Cardiac fibroblast (primary cell): ENCODE measurements around the gene CACNB2.

ENCODE experiments used
- DNase-seq, 2 donors: peaks; one replicate each; pipeline versions ENCODE4 v3.0.0 to v3.0.0-alpha.2; 2010; ENCODE audit warnings: low read depth in 2 of 2
- H3K4me3 ChIP-seq, 2 donors: replicated peaks in 1 of 2; 1 replicate in 1 of 2; 2 replicates in 1 of 2; pipeline ENCODE4 v1.5.1; 2011; ENCODE audit warnings: low read depth in 2 of 2, low read length in 2 of 2, mild to moderate bottlenecking in 2 of 2, moderate library complexity in 1 of 2
- CTCF ChIP-seq: IDR thresholded peaks from one replicate; pipeline ENCODE4 v1.5.1; 2011; ENCODE audit warnings: low read depth, mild to moderate bottlenecking, low read length, inconsistent platforms

CACNB2 gene

GRCh38 chr10:18224626-18225445, 84.6 kb downstream of the CACNB2 start:
- peak in 1 of 2 donors; percentile 32 for DNase-seq
- TF ChIP-seq CTCF: no peak
- H3K4me3 ChIP-seq: no peak overlapping the region

- TF ChIP-seq CTCF: no peak
- no peak overlapping the region for H3K4me3 ChIP-seq
- DNase-seq: no peak
Observed at GRCh38 chr10:18226336-18226735, 86.1 kb downstream of the CACNB2 start.

GRCh38 chr10:18229826-18230225, 89.6 kb downstream of the CACNB2 start:
- no peak for TF ChIP-seq CTCF
- no peak overlapping the region for H3K4me3 ChIP-seq
- peak in 1 of 2 donors; percentile 74 for DNase-seq

GRCh38 chr10:18230794-18231193, 90.6 kb downstream of the CACNB2 start:
- no peak overlapping the region for H3K4me3 ChIP-seq
- peak in 1 of 2 donors; percentile 57 for DNase-seq
- TF ChIP-seq CTCF: no peak

GRCh38 chr10:18231480-18231879, 91.3 kb downstream of the CACNB2 start:
- no peak for DNase-seq
- no peak for TF ChIP-seq CTCF
- H3K4me3 ChIP-seq: no peak overlapping the region

- TF ChIP-seq CTCF: peak; percentile 34
- DNase-seq: peak in 1 of 2 donors; percentile 26
- no peak overlapping the region for H3K4me3 ChIP-seq
Observed at GRCh38 chr10:18233775-18234174, 93.6 kb downstream of the CACNB2 start.

- no peak overlapping the region for H3K4me3 ChIP-seq
- TF ChIP-seq CTCF: no peak
- no peak for DNase-seq
Observed at GRCh38 chr10:18235477-18235876, 95.3 kb downstream of the CACNB2 start.
